Stomach (tissue), 9 donors: Measurements from ENCODE around the gene CHST11. TPM values are rescaled to one million over a fixed set of nuclear protein-coding genes. Genes with fewer than 3 reads are reported as not detected.

ENCODE experiments used
- DNase-seq, 2 donors: peaks; one replicate each; pipeline versions ENCODE4 v3.0.0 to v3.0.0-alpha.2; 2013 to 2019
- H3K27ac ChIP-seq, 5 donors: fragments of 200-600 bp in 4 of 5; sonication (generic) in 4 of 5; one replicate each; pipeline ENCODE4 v1.5.1; 2013 to 2019; ENCODE audit warnings: mild to moderate bottlenecking in 1 of 5, moderate library complexity in 1 of 5
- H3K27me3 ChIP-seq, 3 donors: fragments of 200-600 bp; sonication (generic); one replicate each; pipeline ENCODE4 v1.5.1; 2017 to 2019; ENCODE audit warnings: mixed run types in 1 of 3
- H3K36me3 ChIP-seq, 4 donors: fragments of 200-600 bp; sonication (generic); 1 replicate in 3 of 4; 2 replicates in 1 of 4; pipeline ENCODE4 v1.5.1; 2016 to 2019
- H3K4me1 ChIP-seq, 4 donors: fragments of 200-600 bp; sonication (generic); one replicate each; pipeline ENCODE4 v1.5.1; 2016 to 2019
- H3K4me3 ChIP-seq, 4 donors: fragments of 200-600 bp; sonication (generic) in 3 of 4; one replicate each; pipeline ENCODE4 v1.5.1; 2016 to 2019; ENCODE audit warnings: mild to moderate bottlenecking in 1 of 4
- H3K9me3 ChIP-seq, 4 donors: fragments of 200-600 bp; sonication (generic); one replicate each; pipeline ENCODE4 v1.5.1; 2016 to 2019
- EP300 ChIP-seq: sonication (generic); formaldehyde crosslinking; IDR thresholded peaks from one replicate; pipeline ENCODE4 v1.6.1; 2017; ENCODE audit warnings: antibody characterized with exemption
- POLR2A ChIP-seq, 4 donors: fragments of 450-650 bp; IDR thresholded peaks; one replicate each; pipeline ENCODE4 v1.6.1; 2016; ENCODE audit warnings: antibody characterized with exemption in 4 of 4, control low read depth in 2 of 4, mild to moderate bottlenecking in 1 of 4, moderate library complexity in 1 of 4
- POLR2AphosphoS5 ChIP-seq, 3 donors: sonication (generic); formaldehyde crosslinking; IDR thresholded peaks; one replicate each; pipeline ENCODE4 v1.6.1; 2016; ENCODE audit warnings: antibody characterized with exemption in 3 of 3
- WGBS, 5 donors: extraction: QIAGEN DNeasy Blood & Tissue Kit in 3 of 5; methylation state at CpG; one replicate each; pipeline versions ENCODE4 v1.1.5 to v1.1.7; 2013 to 2018; 5-methylcytosine and 5-hydroxymethylcytosine counted together
- intact Hi-C: fragments of 100-400 bp; cut with DNase I; formaldehyde crosslinking; loops from one replicate; pipeline ENCODE4 v1.15.1; 2023; ENCODE audit warnings: low total_unique reads
- polyA plus RNA-seq, 3 donors: library from polyadenylated mRNA; stranded (reverse); fragments of 200-250 nt; gene quantifications; one replicate each; pipeline ENCODE4 v1.2.3, GENCODE V29; 2013
- total RNA-seq, 5 donors: library from RNA; depleted of rRNA; stranded (reverse); fragments of >200 nt; gene quantifications; one replicate each; pipeline versions ENCODE4 v1.1.0 to v1.2.3, GENCODE V29; 2014 to 2016
- TF ChIP-seq, protein P1 (sequence below), 7 experiments: fragments of 450-650 bp in 4 of 7; fragments of 200-600 bp in 3 of 7; sonication (generic) in 3 of 7; IDR thresholded peaks; one replicate each; pipeline ENCODE4 v1.5.1; 2016 to 2019; ENCODE audit warnings: antibody characterized with exemption in 7 of 7, control low read depth in 2 of 7, mild to moderate bottlenecking in 1 of 7
- donor health status: healthy with polysubstance abuse.
- donor health status: Bipolar disorder and iron deficiency.
- donor health status: healthy.

CHST11 gene
- total and polyA plus RNA-seq, 8 donors: 2.3 to 192 (median 18.6) TPM

GRCh38 chr12:104761091-104761490 is 304.3 kb downstream of the CHST11 start:
- Histone ChIP-seq H3K27ac (no peak overlapping the region), H3K4me3 (no peak overlapping the region), H3K27me3 (no peaks in the 10 kb centered on the region), H3K4me1 (peaks cover 0 to 13% (median 0%) of the 10 kb centered on the region in 4 donors), H3K9me3 (no peaks in the 10 kb centered on the region), H3K36me3 (peaks cover 11 to 22% (median 19%) of the 10 kb centered on the region in 4 donors)
- intact Hi-C loops: no loop called here
- no peak for DNase-seq
- 66 to 83% (median 76%) methylated on average over 5 of the region's 5 CpGs for WGBS, 5 donors
- no peak for TF ChIP-seq EP300
- TF ChIP-seq, protein P1, sequence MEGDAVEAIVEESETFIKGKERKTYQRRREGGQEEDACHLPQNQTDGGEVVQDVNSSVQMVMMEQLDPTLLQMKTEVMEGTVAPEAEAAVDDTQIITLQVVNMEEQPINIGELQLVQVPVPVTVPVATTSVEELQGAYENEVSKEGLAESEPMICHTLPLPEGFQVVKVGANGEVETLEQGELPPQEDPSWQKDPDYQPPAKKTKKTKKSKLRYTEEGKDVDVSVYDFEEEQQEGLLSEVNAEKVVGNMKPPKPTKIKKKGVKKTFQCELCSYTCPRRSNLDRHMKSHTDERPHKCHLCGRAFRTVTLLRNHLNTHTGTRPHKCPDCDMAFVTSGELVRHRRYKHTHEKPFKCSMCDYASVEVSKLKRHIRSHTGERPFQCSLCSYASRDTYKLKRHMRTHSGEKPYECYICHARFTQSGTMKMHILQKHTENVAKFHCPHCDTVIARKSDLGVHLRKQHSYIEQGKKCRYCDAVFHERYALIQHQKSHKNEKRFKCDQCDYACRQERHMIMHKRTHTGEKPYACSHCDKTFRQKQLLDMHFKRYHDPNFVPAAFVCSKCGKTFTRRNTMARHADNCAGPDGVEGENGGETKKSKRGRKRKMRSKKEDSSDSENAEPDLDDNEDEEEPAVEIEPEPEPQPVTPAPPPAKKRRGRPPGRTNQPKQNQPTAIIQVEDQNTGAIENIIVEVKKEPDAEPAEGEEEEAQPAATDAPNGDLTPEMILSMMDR (IDR thresholded peaks at IDR 0.05): no peak
- no peak for TF ChIP-seq POLR2A (IDR thresholded peaks at IDR 0.05)
- TF ChIP-seq POLR2AphosphoS5 (IDR thresholded peaks at IDR 0.05): no peak

DNA sequence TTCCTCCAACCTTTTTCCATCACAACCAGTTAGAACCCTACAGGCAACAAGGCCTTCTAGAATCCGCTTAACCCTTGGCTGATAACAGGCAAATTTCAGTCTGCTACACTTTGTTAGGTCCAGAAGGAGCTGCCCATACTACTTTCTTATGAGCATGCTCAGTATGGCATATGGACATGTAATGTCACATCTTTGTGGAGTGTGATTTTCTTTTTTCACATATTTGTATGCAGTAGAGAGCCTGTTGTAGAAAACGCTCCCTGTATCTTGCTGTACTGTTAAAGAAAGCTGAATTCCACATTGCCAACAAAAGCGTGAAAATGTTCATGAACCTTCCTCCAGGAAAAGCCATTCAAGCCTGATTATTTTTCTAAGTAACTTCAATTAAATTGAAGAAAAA is 304.9 kb downstream of the CHST11 start:
- H3K4me1 ChIP-seq: peaks cover 0 to 13% (median 0%) of the 10 kb centered on the region in 4 donors
- H3K4me3 ChIP-seq: no peak overlapping the region
- no peak overlapping the region for H3K27ac ChIP-seq
- peaks cover 11 to 21% (median 18%) of the 10 kb centered on the region in 4 donors for H3K36me3 ChIP-seq
- H3K9me3 ChIP-seq: no peaks in the 10 kb centered on the region
- 94 to 99% (median 95%) methylated on average over 3 of the region's 3 CpGs for WGBS, 5 donors
- no peaks in the 10 kb centered on the region for H3K27me3 ChIP-seq
- TF ChIP-seq POLR2A (IDR thresholded peaks at IDR 0.05) (no peak), EP300 (no peak), POLR2AphosphoS5 (IDR thresholded peaks at IDR 0.05) (no peak)
- TF ChIP-seq, protein P1 (IDR thresholded peaks at IDR 0.05): no peak
- intact Hi-C loops: no loop called here
- DNase-seq: no peak

- Histone ChIP-seq H3K27me3 (no peaks in the 10 kb centered on the region), H3K27ac (no peak overlapping the region), H3K4me3 (no peak overlapping the region), H3K36me3 (peaks cover 0 to 9% (median 4%) of the 10 kb centered on the region in 4 donors), H3K4me1 (peaks cover 0 to 13% (median 0%) of the 10 kb centered on the region in 4 donors), H3K9me3 (no peaks in the 10 kb centered on the region)
- no peak for DNase-seq
- intact Hi-C loops: no loop called here
- 81 to 90% (median 84%) methylated on average over 6 of the region's 6 CpGs for WGBS, 5 donors
- TF ChIP-seq POLR2AphosphoS5 (IDR thresholded peaks at IDR 0.05): no peak
- TF ChIP-seq, protein P1 (IDR thresholded peaks at IDR 0.05): no peak
- no peak for TF ChIP-seq EP300
- TF ChIP-seq POLR2A (IDR thresholded peaks at IDR 0.05): no peak
These were observed 306.5 kb downstream of the CHST11 start for GRCh38 chr12:104763168-104763805.

DNA sequence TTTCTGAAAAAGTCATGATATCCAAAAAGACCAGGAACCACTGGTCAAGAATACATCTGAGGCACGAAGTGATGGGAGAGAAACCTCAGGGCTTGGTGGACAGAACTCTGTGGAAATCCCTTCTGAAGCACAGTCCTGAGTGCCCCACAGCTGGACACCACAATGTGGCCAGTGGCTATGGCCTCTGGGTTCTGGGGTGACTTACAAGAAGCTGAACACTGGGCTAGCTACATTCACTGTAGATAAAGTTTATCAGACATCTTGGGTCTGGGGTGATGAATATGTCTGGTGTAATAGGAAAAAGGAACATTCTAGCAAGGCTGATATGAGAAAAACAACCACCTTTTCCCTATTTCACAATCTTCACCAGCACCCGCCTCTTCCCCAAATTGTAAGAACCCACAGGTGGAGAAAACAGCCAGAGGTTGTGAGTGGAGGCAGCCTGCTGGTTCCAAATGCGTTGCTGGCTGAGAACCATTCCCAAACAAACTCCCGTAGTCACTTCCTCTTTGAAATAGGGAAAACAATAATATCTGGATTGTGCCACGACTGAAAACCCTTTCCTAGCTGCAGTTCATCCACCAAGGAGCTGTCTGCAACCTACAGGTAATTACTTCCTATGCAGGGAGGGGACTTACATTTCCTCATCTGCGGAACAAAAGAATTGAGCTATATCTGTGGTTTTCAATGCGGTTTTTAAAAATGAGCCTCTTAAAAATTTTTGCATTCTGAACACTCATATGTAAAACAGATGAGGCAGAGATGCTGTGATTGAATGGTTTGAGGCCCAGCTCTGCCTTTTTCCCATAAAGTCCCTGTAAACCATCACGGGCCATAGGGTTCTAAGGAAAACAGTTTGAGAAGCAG is 307.7 kb downstream of the CHST11 start:
- H3K4me3 ChIP-seq: no peak overlapping the region
- H3K27me3 ChIP-seq: no peaks in the 10 kb centered on the region
- H3K27ac ChIP-seq: no peak overlapping the region
- TF ChIP-seq EP300 (no peak), POLR2A (IDR thresholded peaks at IDR 0.05) (no peak), POLR2AphosphoS5 (IDR thresholded peaks at IDR 0.05) (no peak)
- TF ChIP-seq, protein P1 (IDR thresholded peaks at IDR 0.05): no peak
- H3K36me3 ChIP-seq: no peaks in the 10 kb centered on the region
- intact Hi-C loops: no loop called here
- H3K4me1 ChIP-seq: peaks cover 0 to 13% (median 0%) of the 10 kb centered on the region in 4 donors
- 61 to 69% (median 62%) methylated on average over 8 of the region's 8 CpGs for WGBS, 5 donors
- no peak for DNase-seq
- H3K9me3 ChIP-seq: no peaks in the 10 kb centered on the region
